Loucy (cell line): ENCODE measurements around the gene MEAF6.

ENCODE experiments used
- EZH2phosphoT487 ChIP-seq: fragments of 200-600 bp; IDR thresholded peaks from 2 replicates; pipeline ENCODE4 v1.6.1; 2018; ENCODE audit warnings: antibody characterized with exemption, mild to moderate bottlenecking, moderate library complexity, borderline replicate concordance
- TF ChIP-seq, protein P1 (sequence below): fragments of 200-600 bp; sonication (generic); conservative IDR thresholded peaks from 2 replicates; pipeline ENCODE4 v1.5.1; 2014; ENCODE audit warnings: mild to moderate bottlenecking, antibody characterized with exemption, low read length

- TF ChIP-seq, protein P1, sequence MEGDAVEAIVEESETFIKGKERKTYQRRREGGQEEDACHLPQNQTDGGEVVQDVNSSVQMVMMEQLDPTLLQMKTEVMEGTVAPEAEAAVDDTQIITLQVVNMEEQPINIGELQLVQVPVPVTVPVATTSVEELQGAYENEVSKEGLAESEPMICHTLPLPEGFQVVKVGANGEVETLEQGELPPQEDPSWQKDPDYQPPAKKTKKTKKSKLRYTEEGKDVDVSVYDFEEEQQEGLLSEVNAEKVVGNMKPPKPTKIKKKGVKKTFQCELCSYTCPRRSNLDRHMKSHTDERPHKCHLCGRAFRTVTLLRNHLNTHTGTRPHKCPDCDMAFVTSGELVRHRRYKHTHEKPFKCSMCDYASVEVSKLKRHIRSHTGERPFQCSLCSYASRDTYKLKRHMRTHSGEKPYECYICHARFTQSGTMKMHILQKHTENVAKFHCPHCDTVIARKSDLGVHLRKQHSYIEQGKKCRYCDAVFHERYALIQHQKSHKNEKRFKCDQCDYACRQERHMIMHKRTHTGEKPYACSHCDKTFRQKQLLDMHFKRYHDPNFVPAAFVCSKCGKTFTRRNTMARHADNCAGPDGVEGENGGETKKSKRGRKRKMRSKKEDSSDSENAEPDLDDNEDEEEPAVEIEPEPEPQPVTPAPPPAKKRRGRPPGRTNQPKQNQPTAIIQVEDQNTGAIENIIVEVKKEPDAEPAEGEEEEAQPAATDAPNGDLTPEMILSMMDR = no peak
- no peak for TF ChIP-seq EZH2phosphoT487
Measured at GRCh38 chr1:37472281-37472680, 42.3 kb downstream of the MEAF6 start.
